Islet of Langerhans (tissue), 1 donor: ENCODE measurements around the gene PHF20.
"Not testable (repeated sequence)": the region's sequence is repeated elsewhere in the genome, so short reads cannot be mapped to it uniquely, and the experiment has no call there.

Source experiments
- FAIRE-seq: peaks from one replicate; lab custom pipeline; 2011; peaks lifted over from hg19 to GRCh38; lab: Jason Lieb, UNC

Gene PHF20

GRCh38 chr20:35776513-35777101, 4.8 kb downstream of the PHF20 start:
- FAIRE-seq, result no peak

- not testable (repeated sequence) for FAIRE-seq
Observed at GRCh38 chr20:35783811-35784210, 12.0 kb downstream of the PHF20 start.

GRCh38 chr20:35785541-35785940, 13.7 kb downstream of the PHF20 start:
- FAIRE-seq, result not testable (repeated sequence)

GRCh38 chr20:35788796-35789195, 17.0 kb downstream of the PHF20 start:
- FAIRE-seq, result no peak

GRCh38 chr20:35791097-35791496, 19.3 kb downstream of the PHF20 start:
- no peak for FAIRE-seq

GRCh38 chr20:35791821-35792220, 20.0 kb downstream of the PHF20 start:
- no peak for FAIRE-seq

GRCh38 chr20:35792740-35793139, 20.9 kb downstream of the PHF20 start:
- no peak for FAIRE-seq

GRCh38 chr20:35796571-35796970, 24.8 kb downstream of the PHF20 start:
- no peak for FAIRE-seq

- FAIRE-seq, result no peak
Observed at GRCh38 chr20:35801865-35802264, 30.1 kb downstream of the PHF20 start.

- no peak for FAIRE-seq
Observed at GRCh38 chr20:35806075-35806474, 34.3 kb downstream of the PHF20 start.

- FAIRE-seq, result no peak
Observed at GRCh38 chr20:35807877-35808276, 36.1 kb downstream of the PHF20 start.

GRCh38 chr20:35820715-35821114, 48.9 kb downstream of the PHF20 start:
- no peak for FAIRE-seq

GRCh38 chr20:35821807-35822242, 50.0 kb downstream of the PHF20 start:
- FAIRE-seq, result no peak

- FAIRE-seq, result no peak
Observed at GRCh38 chr20:35823147-35823546, 51.3 kb downstream of the PHF20 start.

- FAIRE-seq, result no peak
Observed at GRCh38 chr20:35823937-35824336, 52.1 kb downstream of the PHF20 start.

- no peak for FAIRE-seq
Observed at GRCh38 chr20:35826397-35826998, 54.7 kb downstream of the PHF20 start.

- FAIRE-seq, result no peak
Observed at GRCh38 chr20:35828434-35828833, 56.6 kb downstream of the PHF20 start.

- FAIRE-seq, result no peak
Observed at GRCh38 chr20:35828916-35829315, 57.1 kb downstream of the PHF20 start.

GRCh38 chr20:35830264-35830663, 58.4 kb downstream of the PHF20 start:
- no peak for FAIRE-seq

GRCh38 chr20:35831029-35831428, 59.2 kb downstream of the PHF20 start:
- no peak for FAIRE-seq

GRCh38 chr20:35831971-35832370, 60.2 kb downstream of the PHF20 start:
- no peak for FAIRE-seq

- no peak for FAIRE-seq
Observed at GRCh38 chr20:35833241-35833640, 61.4 kb downstream of the PHF20 start.

- FAIRE-seq, result no peak
Observed at GRCh38 chr20:35837577-35838195, 65.9 kb downstream of the PHF20 start.

- FAIRE-seq, result no peak
Observed at GRCh38 chr20:35838205-35838604, 66.4 kb downstream of the PHF20 start.
